Heart left ventricle (tissue), 16 donors: ENCODE measurements around the gene CFAP43. TPM values are rescaled to one million over a fixed set of nuclear protein-coding genes. Genes with fewer than 3 reads are reported as not detected.

Experiments
- ATAC-seq, 4 donors: fragments of 200-7000 bp; cut with Tn5 transposase; one replicate each; pipeline ENCODE4 v1.9.1; 2020 to 2022; ENCODE audit warnings: moderate library complexity in 4 of 4, mild to moderate bottlenecking in 3 of 4, moderate number of reproducible peaks in 1 of 4
- DNase-seq, 5 donors: peaks; one replicate each; pipeline ENCODE4 v3.0.0-alpha.2; 2020
- H3K27ac ChIP-seq, 12 donors: fragments of 200-600 bp; sonication (generic) in 4 of 12; one replicate each; pipeline versions ENCODE4 v1.5.0 to v1.8.0; 2016 to 2022; ENCODE audit warnings: mild to moderate bottlenecking in 2 of 12
- H3K27me3 ChIP-seq, 9 donors: fragments of 200-600 bp; sonication (generic) in 2 of 9; one replicate each; pipeline versions ENCODE4 v1.5.1 to v1.8.0; 2016 to 2022; ENCODE audit warnings: mild to moderate bottlenecking in 3 of 9
- H3K36me3 ChIP-seq, 9 donors: fragments of 200-600 bp; sonication (generic) in 2 of 9; one replicate each; pipeline versions ENCODE4 v1.5.0 to v1.8.0; 2018 to 2022; ENCODE audit warnings: mild to moderate bottlenecking in 2 of 9
- H3K4me1 ChIP-seq, 12 donors: fragments of 200-600 bp; sonication (generic) in 4 of 12; one replicate each; pipeline versions ENCODE4 v1.5.0 to v1.8.0; 2016 to 2022; ENCODE audit warnings: mild to moderate bottlenecking in 3 of 12
- H3K4me3 ChIP-seq, 12 donors: fragments of 200-600 bp; sonication (generic) in 4 of 12; one replicate each; pipeline versions ENCODE4 v1.5.0 to v1.8.0; 2017 to 2022; ENCODE audit warnings: mild to moderate bottlenecking in 9 of 12, moderate library complexity in 4 of 12
- H3K9me3 ChIP-seq, 12 donors: fragments of 200-600 bp; sonication (generic) in 4 of 12; one replicate each; pipeline versions ENCODE4 v1.5.0 to v1.8.0; 2016 to 2022; ENCODE audit warnings: mild to moderate bottlenecking in 1 of 12
- POLR2A ChIP-seq, 2 donors: fragments of 450-650 bp; IDR thresholded peaks; one replicate each; pipeline ENCODE4 v1.6.1; 2017; ENCODE audit warnings: antibody characterized with exemption in 2 of 2, mild to moderate bottlenecking in 2 of 2, moderate library complexity in 2 of 2
- WGBS, 4 donors: extraction: QIAGEN DNeasy Blood & Tissue Kit in 2 of 4; methylation state at CpG; one replicate each; pipeline versions ENCODE4 v1.1.5 to v1.1.7; 2013 to 2018; 5-methylcytosine and 5-hydroxymethylcytosine counted together
- intact Hi-C, 10 donors: fragments of 100-400 bp; cut with DNase I; formaldehyde crosslinking; loops; one replicate each; pipeline versions ENCODE4 v1.11.1 to v1.14.2; 2022
- polyA plus RNA-seq, 2 donors: library from polyadenylated mRNA; stranded (reverse); fragments of 200-250 nt; gene quantifications; one replicate each; pipeline ENCODE4 v1.2.3, GENCODE V29; 2013
- total RNA-seq, 9 donors: library from RNA; depleted of rRNA in 2 of 9; stranded (reverse); fragments of >200 nt in 2 of 9; fragmentation: NEBNext Ultra II Directional in 3 of 9; extraction: Animal tissue kit (Norgen Biotek cat#: 25700) in 3 of 9; gene quantifications; one replicate each; pipeline versions ENCODE4 v1.1.0 to v1.2.4, GENCODE V29; 2016 to 2023
- TF ChIP-seq, protein P1 (sequence below), 12 donors: fragments of 200-600 bp; sonication (generic) in 4 of 12; IDR thresholded peaks; one replicate each; pipeline versions ENCODE4 v1.5.0 to v1.8.0; 2018 to 2022; ENCODE audit warnings: antibody characterized with exemption in 12 of 12, mild to moderate bottlenecking in 5 of 12
- donor health status: ischemic (EF 13 %, LVEDD 7.1; RV severe dilation, severe dysfunction).
- donor health status: healthy with polysubstance abuse.
- donor health status: DM: no; HTN: yes; CAD: no.
- donor health status: DM: no; HTN: no; CAD: no.
- donor health status: ischemic (EF 25% LVEDD 6.9; RV normal size, moderate dysfunction).
- donor health status: ischemic (EF 25% LVEDD 5.7; RV mildly dilated, moderate dysfunction).
- donor health status: healthy.
- donor health status: DM: yes; HTN: yes; CAD: no.
- donor health status: ischemic (EF 35%, LVEDD 5.7; RV mildly dilated, moderate dysfunction).
- donor health status: nonischemic (EF 11% LVEDD 7.7; RV severe dilation, severe dysfunction).
- donor health status: DM: yes; HTN: yes; CAD: no.
- donor health status: PGD.
- donor health status: ischemic (EF 29% LVEDD 5.4; RV normal size, mild dysfunction).
- donor health status: nonischemic (EF 23%, LVEDD 6.1; RV moderate dilation, normal function).

CFAP43 gene
- total and polyA plus RNA-seq, 11 donors: 0.11 to 0.84 (median 0.19) TPM; not detected in 6

DNA sequence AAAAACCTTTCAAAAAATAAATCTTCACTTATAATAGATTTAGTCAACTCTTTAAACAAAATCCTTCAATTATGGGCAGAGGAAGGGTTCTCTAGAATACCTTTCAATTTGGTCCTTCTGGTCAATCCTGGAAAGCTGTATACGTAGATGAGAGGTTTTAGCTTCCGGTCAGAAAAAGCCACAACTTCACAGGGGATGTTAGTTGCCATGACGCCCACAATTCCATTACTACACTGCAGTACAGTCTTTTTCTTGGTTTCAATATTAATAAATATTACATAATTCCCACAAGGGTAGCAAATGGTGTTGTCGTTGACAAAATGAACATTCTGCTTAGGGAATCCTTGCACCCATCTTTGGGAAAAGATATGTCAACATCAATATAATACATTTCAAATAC lies 1.7 kb downstream of the CFAP43 start:
- TF ChIP-seq, protein P1, sequence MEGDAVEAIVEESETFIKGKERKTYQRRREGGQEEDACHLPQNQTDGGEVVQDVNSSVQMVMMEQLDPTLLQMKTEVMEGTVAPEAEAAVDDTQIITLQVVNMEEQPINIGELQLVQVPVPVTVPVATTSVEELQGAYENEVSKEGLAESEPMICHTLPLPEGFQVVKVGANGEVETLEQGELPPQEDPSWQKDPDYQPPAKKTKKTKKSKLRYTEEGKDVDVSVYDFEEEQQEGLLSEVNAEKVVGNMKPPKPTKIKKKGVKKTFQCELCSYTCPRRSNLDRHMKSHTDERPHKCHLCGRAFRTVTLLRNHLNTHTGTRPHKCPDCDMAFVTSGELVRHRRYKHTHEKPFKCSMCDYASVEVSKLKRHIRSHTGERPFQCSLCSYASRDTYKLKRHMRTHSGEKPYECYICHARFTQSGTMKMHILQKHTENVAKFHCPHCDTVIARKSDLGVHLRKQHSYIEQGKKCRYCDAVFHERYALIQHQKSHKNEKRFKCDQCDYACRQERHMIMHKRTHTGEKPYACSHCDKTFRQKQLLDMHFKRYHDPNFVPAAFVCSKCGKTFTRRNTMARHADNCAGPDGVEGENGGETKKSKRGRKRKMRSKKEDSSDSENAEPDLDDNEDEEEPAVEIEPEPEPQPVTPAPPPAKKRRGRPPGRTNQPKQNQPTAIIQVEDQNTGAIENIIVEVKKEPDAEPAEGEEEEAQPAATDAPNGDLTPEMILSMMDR (IDR thresholded peaks at IDR 0.05): no peak
- TF ChIP-seq POLR2A (IDR thresholded peaks at IDR 0.05): no peak
- no peak for ATAC-seq
- WGBS, 4 donors: 79 to 86% (median 83%) methylated on average over 4 of the region's 4 CpGs
- DNase-seq: no peak
- Histone ChIP-seq H3K27ac (no peak overlapping the region), H3K9me3 (peaks cover 0 to 9% (median 0%) of the 10 kb centered on the region in 12 donors), H3K27me3 (peaks cover 0 to 7% (median 0%) of the 10 kb centered on the region in 9 donors), H3K4me3 (no peak overlapping the region), H3K36me3 (no peaks in the 10 kb centered on the region), H3K4me1 (peaks cover 0 to 11% (median 5%) of the 10 kb centered on the region in 12 donors)
- intact Hi-C loops: loop anchor here in 1 of 10 donors (5.0 kb wide), 1 partner anchor 108 kb away; the partner anchor contains the start of gene SFR1

DNA sequence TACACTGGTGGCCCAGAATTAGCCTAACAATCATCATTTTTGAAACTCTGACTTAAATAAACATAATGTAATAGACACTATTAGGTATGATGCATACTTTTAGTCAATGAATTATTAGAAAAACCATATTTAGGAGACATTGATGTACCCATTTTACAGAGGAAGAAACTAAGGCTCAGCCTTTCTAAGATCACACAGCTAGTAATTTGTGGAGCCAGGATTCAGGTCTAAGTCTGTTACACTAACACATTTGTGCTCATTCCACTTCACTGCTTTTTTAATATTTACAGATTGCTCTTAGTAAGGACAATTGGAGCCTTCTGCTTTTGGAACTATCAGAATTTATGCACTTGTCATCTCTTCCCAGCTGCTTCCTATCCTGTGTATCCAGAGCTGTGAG lies 8.9 kb downstream of the CFAP43 start:
- ATAC-seq: no peak

GRCh38 chr10:104220522-104220921 lies 11.6 kb downstream of the CFAP43 start:
- Histone ChIP-seq H3K9me3 (no peaks in the 10 kb centered on the region), H3K27ac (no peak overlapping the region), H3K4me1 (no peaks in the 10 kb centered on the region), H3K27me3 (no peaks in the 10 kb centered on the region), H3K4me3 (no peak overlapping the region), H3K36me3 (no peaks in the 10 kb centered on the region)
- WGBS, 4 donors: 71 to 81% (median 75%) methylated on average over 2 of the region's 2 CpGs
- ATAC-seq (no peak), DNase-seq (no peak)
- intact Hi-C loops: no loop called here
- TF ChIP-seq POLR2A (IDR thresholded peaks at IDR 0.05): no peak
- TF ChIP-seq, protein P1 (IDR thresholded peaks at IDR 0.05): no peak

More for the DNA sequence above, 8.9 kb downstream of the CFAP43 start:
- Histone ChIP-seq H3K4me3 (no peak overlapping the region), H3K9me3 (no peaks in the 10 kb centered on the region), H3K27ac (no peak overlapping the region), H3K27me3 (no peaks in the 10 kb centered on the region), H3K4me1 (no peaks in the 10 kb centered on the region), H3K36me3 (no peaks in the 10 kb centered on the region)
- DNase-seq: no peak
- TF ChIP-seq, protein P1 (IDR thresholded peaks at IDR 0.05): no peak
- no peak for TF ChIP-seq POLR2A (IDR thresholded peaks at IDR 0.05)
- intact Hi-C loops: no loop called here

DNA sequence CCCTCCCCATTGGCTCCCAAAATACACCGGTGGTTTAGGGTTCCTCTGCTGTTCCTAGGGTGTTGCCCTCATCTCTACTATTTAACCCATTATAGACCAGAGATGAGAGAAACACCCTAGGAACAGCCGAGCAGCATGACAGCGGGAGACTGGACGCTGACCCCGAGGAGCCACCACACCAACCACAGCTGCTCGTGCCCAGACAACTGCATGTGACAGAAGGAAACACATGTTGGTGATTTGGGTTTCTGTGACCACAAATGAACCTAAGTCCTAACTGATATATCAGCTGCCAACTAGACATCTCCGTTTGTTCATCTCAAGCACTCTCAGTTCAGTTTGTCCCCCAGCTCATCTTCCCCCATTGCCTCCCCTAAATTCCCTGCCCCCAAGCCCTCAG lies 13.4 kb downstream of the CFAP43 start:
- 66 to 76% (median 72%) methylated on average over 7 of the region's 7 CpGs for WGBS, 4 donors
- Histone ChIP-seq H3K4me1 (no peaks in the 10 kb centered on the region), H3K36me3 (no peaks in the 10 kb centered on the region), H3K9me3 (no peaks in the 10 kb centered on the region), H3K4me3 (no peak overlapping the region), H3K27ac (no peak overlapping the region), H3K27me3 (no peaks in the 10 kb centered on the region)
- no peak for DNase-seq
- no peak for TF ChIP-seq POLR2A (IDR thresholded peaks at IDR 0.05)
- TF ChIP-seq, protein P1 (IDR thresholded peaks at IDR 0.05): no peak
- intact Hi-C loops: loop anchor here in 2 of 10 donors (5.0 to 10.0 kb wide), 2 partner anchors 166 to 504 kb away; no protein-coding TSS in a partner anchor
- ATAC-seq: no peak
